Adrenal gland (tissue), 12 donors: ENCODE data around the gene SZT2. TPM values are rescaled to one million over a fixed set of nuclear protein-coding genes. Genes with fewer than 3 reads are reported as not detected.
A peak's percentile ranks its signal among the peaks of the same experiment; 100 is the strongest.

Source experiments
- DNase-seq, 7 donors: peaks; one replicate each; pipeline ENCODE4 v3.0.0-alpha.2; 2019 to 2020
- H3K27ac ChIP-seq, 5 donors: fragments of 200-600 bp; sonication (generic) in 4 of 5; 1 replicate in 3 of 5; 2 replicates in 2 of 5; pipeline versions ENCODE4 v1.5.1 to v1.8.0; 2016 to 2020; ENCODE audit warnings: mild to moderate bottlenecking in 1 of 5
- H3K27me3 ChIP-seq: fragments of 200-600 bp; 2 replicates; pipeline ENCODE4 v1.8.0; 2021
- H3K36me3 ChIP-seq, 2 donors: fragments of 200-600 bp; replicated peaks in 1 of 2; 1 replicate in 1 of 2; 2 replicates in 1 of 2; pipeline versions ENCODE4 v1.5.1 to v1.8.0; 2018 to 2022
- H3K4me1 ChIP-seq, 2 donors: fragments of 200-600 bp; replicated peaks in 1 of 2; 1 replicate in 1 of 2; 2 replicates in 1 of 2; pipeline versions ENCODE4 v1.5.1 to v1.8.0; 2018 to 2021
- H3K4me3 ChIP-seq, 4 donors: fragments of 200-600 bp; sonication (generic) in 3 of 4; one replicate each; pipeline ENCODE4 v1.5.1; 2016 to 2018
- H3K9me3 ChIP-seq, 3 donors: fragments of 200-600 bp; sonication (generic) in 1 of 3; replicated peaks in 1 of 3; 1 replicate in 2 of 3; 2 replicates in 1 of 3; pipeline versions ENCODE4 v1.5.1 to v1.8.0; 2016 to 2021
- POLR2A ChIP-seq, 2 donors: fragments of 450-650 bp; IDR thresholded peaks; one replicate each; pipeline ENCODE4 v1.6.1; 2017; ENCODE audit warnings: antibody characterized with exemption in 2 of 2, mild to moderate bottlenecking in 2 of 2, moderate library complexity in 1 of 2
- WGBS, 4 donors: extraction: QIAGEN DNeasy Blood & Tissue Kit in 2 of 4; methylation state at CpG; one replicate each; pipeline versions ENCODE4 v1.1.5 to v1.1.7; 2013 to 2017; 5-methylcytosine and 5-hydroxymethylcytosine counted together
- intact Hi-C, 2 donors: fragments of 100-400 bp; cut with DNase I; formaldehyde crosslinking; loops; one replicate each; pipeline versions ENCODE4 v1.14.1 to v1.15.0; 2022 to 2023
- polyA plus RNA-seq, 3 donors: library from polyadenylated mRNA; stranded (reverse); fragments of 200-250 nt in 2 of 3; fragments of 350-450 nt in 1 of 3; fragmentation: Illumina TruSeq in 1 of 3; extraction: RNeasy Lipid Tissue Mini Kit (QIAGEN cat#74804) in 1 of 3; gene quantifications; one replicate each; pipeline ENCODE4 v1.2.3, GENCODE V29; 2013 to 2014
- total RNA-seq, 9 donors: library from RNA; depleted of rRNA in 4 of 9; stranded (reverse); fragments of >200 nt in 4 of 9; fragments of 120-200 nt in 1 of 9; fragmentation: NEBNext Ultra II Directional in 1 of 9; extraction: Animal tissue kit (Norgen Biotek cat#: 25700) in 1 of 9; gene quantifications; one replicate each; pipeline versions ENCODE4 v1.1.0 to v1.2.4, GENCODE V29; 2013 to 2023
- TF ChIP-seq, protein P1 (sequence below), 6 experiments: fragments of 450-650 bp in 4 of 6; fragments of 200-600 bp in 2 of 6; sonication (generic) in 1 of 6; IDR thresholded peaks; 1 replicate in 5 of 6; 2 replicates in 1 of 6; pipeline versions ENCODE4 v1.5.1 to v1.8.0; 2016 to 2021; ENCODE audit warnings: antibody characterized with exemption in 6 of 6, mild to moderate bottlenecking in 2 of 6, moderate library complexity in 1 of 6
- donor health status: healthy with polysubstance abuse.
- donor health status: Bipolar disorder and iron deficiency.
- donor health status: DM: yes; HTN: yes; CAD: no.
- donor health status: DM: no; HTN: no; CAD: no.
- donor health status: DM: no; HTN: no; CAD: no.
- donor health status: DM: yes; HTN: yes; CAD: no.

Gene SZT2
- total and polyA plus RNA-seq, 12 donors, result 12.2 to 106 (median 34.7) TPM

DNA sequence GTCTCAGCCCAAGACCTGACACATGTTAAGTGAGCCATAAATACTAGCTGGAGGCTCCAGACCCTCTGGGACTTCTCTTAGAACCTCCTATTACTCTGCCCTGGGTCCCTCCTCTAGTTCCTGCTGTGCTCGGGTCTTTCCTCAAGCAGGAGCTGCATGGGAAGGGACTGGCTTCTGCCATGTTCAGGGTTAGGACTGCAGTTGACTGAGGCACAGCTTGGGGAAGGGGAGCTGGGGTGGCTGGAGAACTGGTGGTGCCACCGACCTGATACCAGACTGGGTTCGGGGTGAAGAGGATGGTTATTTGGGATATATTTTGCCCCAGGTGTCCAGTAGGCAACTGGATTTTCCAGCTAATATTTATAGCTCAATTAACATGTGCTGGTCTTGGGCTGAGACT, 48.3 kb downstream of the SZT2 start:
- Histone ChIP-seq H3K9me3 (no peaks in the 10 kb centered on the region), H3K27ac (no peak overlapping the region), H3K36me3 (peaks cover 0 to 64% of the 10 kb centered on the region in 2 donors), H3K27me3 (no peaks in the 10 kb centered on the region), H3K4me1 (no peaks in the 10 kb centered on the region), H3K4me3 (no peak overlapping the region)
- intact Hi-C loops, result no loop called here
- WGBS, 4 donors, result 96 to 100% (median 96%) methylated on average over 1 to 3 of the region's 3 CpGs
- peak in 4 of 7 donors; percentile 8 to 35 (median 13) for DNase-seq
- TF ChIP-seq, protein P1, sequence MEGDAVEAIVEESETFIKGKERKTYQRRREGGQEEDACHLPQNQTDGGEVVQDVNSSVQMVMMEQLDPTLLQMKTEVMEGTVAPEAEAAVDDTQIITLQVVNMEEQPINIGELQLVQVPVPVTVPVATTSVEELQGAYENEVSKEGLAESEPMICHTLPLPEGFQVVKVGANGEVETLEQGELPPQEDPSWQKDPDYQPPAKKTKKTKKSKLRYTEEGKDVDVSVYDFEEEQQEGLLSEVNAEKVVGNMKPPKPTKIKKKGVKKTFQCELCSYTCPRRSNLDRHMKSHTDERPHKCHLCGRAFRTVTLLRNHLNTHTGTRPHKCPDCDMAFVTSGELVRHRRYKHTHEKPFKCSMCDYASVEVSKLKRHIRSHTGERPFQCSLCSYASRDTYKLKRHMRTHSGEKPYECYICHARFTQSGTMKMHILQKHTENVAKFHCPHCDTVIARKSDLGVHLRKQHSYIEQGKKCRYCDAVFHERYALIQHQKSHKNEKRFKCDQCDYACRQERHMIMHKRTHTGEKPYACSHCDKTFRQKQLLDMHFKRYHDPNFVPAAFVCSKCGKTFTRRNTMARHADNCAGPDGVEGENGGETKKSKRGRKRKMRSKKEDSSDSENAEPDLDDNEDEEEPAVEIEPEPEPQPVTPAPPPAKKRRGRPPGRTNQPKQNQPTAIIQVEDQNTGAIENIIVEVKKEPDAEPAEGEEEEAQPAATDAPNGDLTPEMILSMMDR (IDR thresholded peaks at IDR 0.05), result no peak
- no peak for TF ChIP-seq POLR2A (IDR thresholded peaks at IDR 0.05)

DNA sequence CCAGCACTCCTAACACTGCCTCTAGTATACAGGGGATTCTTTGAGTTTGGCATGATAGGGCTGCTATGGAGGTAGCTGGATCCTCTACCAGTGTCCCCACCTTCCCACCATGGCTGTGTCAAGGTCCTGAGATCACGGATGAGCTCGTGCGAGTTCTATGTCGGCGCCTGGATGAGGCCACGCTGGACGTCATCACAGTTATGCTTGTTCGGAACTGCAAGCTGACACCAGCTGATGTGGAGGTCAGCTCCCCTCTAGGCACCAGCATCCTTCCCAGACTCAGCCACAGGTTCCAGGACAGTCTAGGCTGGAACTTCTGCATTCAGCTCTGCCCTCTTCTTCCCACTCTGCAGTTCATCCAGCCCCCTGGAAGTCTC, 48.9 kb downstream of the SZT2 start:
- H3K4me1 ChIP-seq, result no peaks in the 10 kb centered on the region
- 93 to 98% (median 95%) methylated on average over 8 of the region's 8 CpGs for WGBS, 4 donors
- no peak overlapping the region for H3K27ac ChIP-seq
- no peak for TF ChIP-seq POLR2A (IDR thresholded peaks at IDR 0.05)
- TF ChIP-seq, protein P1 (IDR thresholded peaks at IDR 0.05), result no peak
- H3K9me3 ChIP-seq, result no peaks in the 10 kb centered on the region
- no peak overlapping the region for H3K4me3 ChIP-seq
- DNase-seq, result peak in 4 of 7 donors; percentile 5 to 48 (median 14)
- no peaks in the 10 kb centered on the region for H3K27me3 ChIP-seq
- intact Hi-C loops, result no loop called here
- peaks cover 0 to 64% of the 10 kb centered on the region in 2 donors for H3K36me3 ChIP-seq

DNA sequence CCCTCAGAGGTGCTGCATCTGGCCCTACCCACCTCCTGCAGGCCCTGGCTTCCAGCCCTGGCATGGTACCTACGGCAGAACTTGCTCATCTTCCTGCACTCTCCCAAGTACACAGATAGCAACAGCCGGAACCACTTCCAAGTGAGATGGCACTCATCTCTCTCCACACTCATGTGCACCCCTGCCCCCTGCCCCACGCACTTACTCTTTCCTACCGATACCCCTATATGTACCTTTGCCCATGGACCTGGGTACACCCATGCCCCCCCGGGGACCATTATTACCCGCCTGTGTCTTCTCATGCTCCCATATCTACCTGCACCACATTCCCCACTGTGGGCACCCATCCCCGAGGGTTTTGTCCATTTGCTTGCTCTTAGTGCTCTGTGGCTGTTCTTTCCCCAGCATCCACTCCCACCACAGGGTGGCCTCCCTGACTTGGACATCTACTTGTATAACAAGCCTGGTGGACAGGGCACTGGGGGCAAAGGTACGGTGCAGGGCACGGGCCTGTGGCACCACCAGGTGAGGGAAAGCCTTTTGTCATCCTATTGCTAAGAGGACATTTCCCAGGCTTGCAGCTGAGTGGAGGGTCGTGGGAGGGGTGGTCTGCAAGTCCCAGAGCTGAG, 49.4 kb downstream of the SZT2 start:
- H3K4me1 ChIP-seq, result no peaks in the 10 kb centered on the region
- peaks cover 0 to 64% of the 10 kb centered on the region in 2 donors for H3K36me3 ChIP-seq
- peak in 4 of 7 donors; percentile 12 to 49 (median 17) for DNase-seq
- intact Hi-C loops, result no loop called here
- H3K27ac ChIP-seq, result no peak overlapping the region
- 88 to 93% (median 91%) methylated on average over 10 of the region's 10 CpGs for WGBS, 4 donors
- H3K9me3 ChIP-seq, result no peaks in the 10 kb centered on the region
- TF ChIP-seq, protein P1 (IDR thresholded peaks at IDR 0.05), result no peak
- TF ChIP-seq POLR2A (IDR thresholded peaks at IDR 0.05), result no peak
- no peaks in the 10 kb centered on the region for H3K27me3 ChIP-seq
- H3K4me3 ChIP-seq, result no peak overlapping the region

DNA sequence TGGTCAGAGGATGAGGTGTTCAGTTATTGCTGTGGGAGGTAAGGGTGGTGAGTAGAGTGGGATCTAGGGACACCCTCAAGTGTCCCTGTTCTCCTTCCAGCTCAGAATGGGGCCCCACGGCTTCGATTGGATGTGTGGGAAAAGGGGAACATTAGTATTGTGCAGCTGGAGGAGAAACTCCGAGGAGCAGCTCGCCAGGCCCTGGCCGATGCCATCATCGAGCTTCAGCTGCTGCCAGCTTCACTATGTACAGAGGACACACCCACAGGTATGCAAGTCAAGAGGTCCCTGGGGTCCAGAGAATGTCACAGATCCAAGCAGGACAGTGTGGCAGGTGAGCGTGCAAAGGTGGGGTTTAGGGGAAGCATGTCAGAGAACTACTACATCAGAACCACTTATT, 50.1 kb downstream of the SZT2 start:
- DNase-seq, result peak in 4 of 7 donors; percentile 5 to 46 (median 12)
- H3K4me3 ChIP-seq, result no peak overlapping the region
- 94 to 98% (median 97%) methylated on average over 7 of the region's 7 CpGs for WGBS, 4 donors
- no peaks in the 10 kb centered on the region for H3K9me3 ChIP-seq
- peaks cover 0 to 57% of the 10 kb centered on the region in 2 donors for H3K36me3 ChIP-seq
- intact Hi-C loops, result no loop called here
- no peak for TF ChIP-seq POLR2A (IDR thresholded peaks at IDR 0.05)
- TF ChIP-seq, protein P1 (IDR thresholded peaks at IDR 0.05), result no peak
- no peaks in the 10 kb centered on the region for H3K27me3 ChIP-seq
- H3K4me1 ChIP-seq, result peaks cover 0 to 3% of the 10 kb centered on the region in 2 donors
- H3K27ac ChIP-seq, result no peak overlapping the region
